Central memory CD8-positive, alpha-beta T cell (primary cell): Measurements from ENCODE around the gene SGCD.

Experiments used
- ATAC-seq: fragments of 150-1000 bp; cut with Tn5 transposase; replicated peaks from 2 replicates; pipeline ENCODE4 v1.10.0; 2022; ENCODE audit warnings: mild to moderate bottlenecking, moderate FRiP score, moderate number of reproducible peaks; ENCODE audit not compliant: poor library complexity, severe bottlenecking; ENCODE audit errors: extremely low read depth
- DNase-seq, 2 donors: peaks; one replicate each; pipeline ENCODE4 v3.0.0; 2021; ENCODE audit warnings: low spot score in 2 of 2
- H3K27ac Mint-ChIP-seq: one replicate; pipeline ENCODE4 v1.8.0; 2022; ENCODE audit warnings: low read depth, mild to moderate bottlenecking, moderate library complexity, mixed read lengths
- H3K27me3 Mint-ChIP-seq: one replicate; pipeline ENCODE4 v1.8.0; 2022; ENCODE audit warnings: mixed read lengths
- H3K36me3 Mint-ChIP-seq: one replicate; pipeline ENCODE4 v1.8.0; 2022; ENCODE audit warnings: mild to moderate bottlenecking, moderate library complexity, mixed read lengths; ENCODE audit not compliant: insufficient read depth
- H3K4me1 Mint-ChIP-seq: one replicate; pipeline ENCODE4 v1.8.0; 2022; ENCODE audit warnings: mixed read lengths
- H3K4me3 Mint-ChIP-seq: one replicate; pipeline ENCODE4 v1.8.0; 2022; ENCODE audit warnings: mild to moderate bottlenecking, moderate library complexity, mixed read lengths
- H3K9me3 Mint-ChIP-seq: one replicate; pipeline ENCODE4 v1.8.0; 2022; ENCODE audit warnings: mixed read lengths

The SGCD gene

DNA sequence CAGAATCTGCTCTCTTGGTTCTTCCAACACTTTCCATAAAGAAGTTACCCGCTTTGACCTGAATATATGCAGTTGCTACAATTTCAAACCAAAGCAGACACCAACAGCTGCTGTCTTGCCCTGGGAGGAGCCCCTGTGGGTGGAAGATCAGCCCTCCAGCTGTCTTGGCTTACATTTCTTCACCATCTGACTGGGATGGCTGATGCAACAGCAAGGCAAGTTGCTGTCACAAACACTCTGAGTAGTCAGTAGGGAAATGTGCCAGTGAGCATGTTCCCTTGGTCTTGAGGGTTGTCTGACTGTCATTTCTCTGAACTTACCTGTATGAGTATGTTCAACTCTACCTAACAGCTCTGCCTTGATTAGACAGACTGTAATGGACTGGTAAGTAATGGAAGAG is 152.9 kb downstream of the SGCD start:
- DNase-seq (no peak), ATAC-seq (no peak)
- Mint-ChIP-seq H3K9me3 (no peaks in the 10 kb centered on the region), H3K27ac (no peak overlapping the region), H3K36me3 (no peaks in the 10 kb centered on the region), H3K4me3 (no peak overlapping the region), H3K4me1 (no peaks in the 10 kb centered on the region), H3K27me3 (peaks cover 12% of the 10 kb centered on the region)

DNA sequence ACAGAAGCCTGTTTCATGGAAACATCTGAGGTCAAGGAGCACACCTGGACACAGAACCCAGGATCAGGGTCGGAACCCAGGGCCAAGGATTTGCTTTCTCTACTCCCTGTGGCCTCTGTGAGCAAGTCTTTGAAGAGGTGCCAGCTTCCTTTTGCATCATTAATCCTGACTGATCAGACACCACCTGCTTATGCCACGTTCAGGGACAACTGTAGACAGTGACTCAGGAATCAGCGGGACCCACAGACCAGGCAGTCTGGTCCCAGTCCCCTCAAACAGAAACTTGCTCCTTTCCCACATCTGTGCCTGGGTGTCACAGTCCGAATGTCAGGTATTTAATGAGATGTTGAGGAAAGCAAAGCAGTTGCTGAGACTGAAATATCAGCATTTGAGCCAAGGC is 154.8 kb downstream of the SGCD start:
- Mint-ChIP-seq H3K4me3 (no peak overlapping the region), H3K4me1 (no peaks in the 10 kb centered on the region), H3K36me3 (peaks cover 1% of the 10 kb centered on the region), H3K27ac (no peak overlapping the region), H3K9me3 (peaks cover 7% of the 10 kb centered on the region), H3K27me3 (peaks cover 12% of the 10 kb centered on the region)
- no peak for ATAC-seq
- no peak for DNase-seq

DNA sequence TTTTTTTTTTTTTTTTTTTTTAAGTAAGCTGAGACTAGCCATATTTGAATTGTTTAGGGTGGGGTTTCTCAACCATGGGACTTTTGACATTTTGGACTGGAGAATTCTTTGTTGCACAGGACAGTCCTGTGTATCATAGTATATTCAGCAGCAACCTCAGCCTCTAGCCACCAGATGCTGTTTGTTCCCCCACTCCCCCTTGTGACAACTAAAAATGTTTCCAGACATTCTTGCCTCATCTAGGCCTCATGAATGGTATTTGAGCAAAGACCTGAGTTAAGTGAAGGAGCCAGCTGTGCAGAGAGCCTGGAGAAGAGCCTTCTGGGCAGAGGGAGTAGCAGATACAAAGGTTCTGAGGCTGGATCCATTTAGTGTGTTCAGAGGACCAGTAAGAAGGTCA is 155.9 kb downstream of the SGCD start:
- Mint-ChIP-seq H3K4me3 (no peak overlapping the region), H3K36me3 (peaks cover 1% of the 10 kb centered on the region), H3K27me3 (peaks cover 12% of the 10 kb centered on the region), H3K27ac (no peak overlapping the region), H3K4me1 (no peaks in the 10 kb centered on the region), H3K9me3 (peaks cover 12% of the 10 kb centered on the region)
- ATAC-seq (no peak), DNase-seq (no peak)

DNA sequence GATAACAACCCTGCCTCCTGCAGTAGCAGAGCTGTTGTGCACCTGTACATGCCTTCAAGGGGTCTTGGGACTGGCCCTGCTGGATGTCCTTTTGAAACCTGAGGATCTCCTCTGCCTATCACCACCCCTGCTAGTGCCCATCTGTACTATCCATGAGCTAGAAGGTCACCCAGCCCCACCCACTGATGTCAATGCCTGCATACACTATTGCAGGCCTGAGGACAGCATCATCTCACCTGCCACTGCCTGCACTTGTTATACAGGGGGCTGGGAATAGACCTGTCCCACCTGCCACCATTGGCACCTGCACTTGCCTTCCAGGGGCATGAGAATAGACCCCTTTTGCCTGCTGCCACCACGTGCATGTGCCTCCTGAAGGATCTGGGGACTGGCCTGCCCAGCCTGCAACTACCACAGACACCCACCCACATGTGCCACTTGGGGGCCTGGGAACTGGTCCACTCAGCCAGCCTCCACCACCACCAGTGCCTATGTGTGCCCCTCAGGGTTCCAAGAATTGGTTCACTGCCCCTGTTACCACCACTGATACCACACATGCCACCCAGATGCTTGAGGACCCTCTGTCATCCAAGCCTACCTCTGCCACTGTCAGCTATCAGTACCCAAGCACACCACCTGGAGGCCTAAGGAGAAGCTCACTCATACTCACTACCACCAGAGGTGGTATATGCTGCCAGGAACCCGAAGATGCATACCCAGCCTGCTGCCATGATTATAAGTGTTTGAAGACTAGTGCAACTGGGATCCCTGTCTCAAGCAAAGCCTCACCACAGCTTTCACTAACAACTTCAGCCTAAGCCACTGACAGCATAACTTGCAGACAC is 159.7 kb downstream of the SGCD start:
- peaks cover 1% of the 10 kb centered on the region for H3K36me3 Mint-ChIP-seq
- ATAC-seq (no peak), DNase-seq (no peak)
- no peak overlapping the region for H3K27ac Mint-ChIP-seq
- no peaks in the 10 kb centered on the region for H3K4me1 Mint-ChIP-seq
- H3K9me3 Mint-ChIP-seq = peaks cover 17% of the 10 kb centered on the region
- H3K27me3 Mint-ChIP-seq = peaks cover under 1% of the 10 kb centered on the region
- no peak overlapping the region for H3K4me3 Mint-ChIP-seq

DNA sequence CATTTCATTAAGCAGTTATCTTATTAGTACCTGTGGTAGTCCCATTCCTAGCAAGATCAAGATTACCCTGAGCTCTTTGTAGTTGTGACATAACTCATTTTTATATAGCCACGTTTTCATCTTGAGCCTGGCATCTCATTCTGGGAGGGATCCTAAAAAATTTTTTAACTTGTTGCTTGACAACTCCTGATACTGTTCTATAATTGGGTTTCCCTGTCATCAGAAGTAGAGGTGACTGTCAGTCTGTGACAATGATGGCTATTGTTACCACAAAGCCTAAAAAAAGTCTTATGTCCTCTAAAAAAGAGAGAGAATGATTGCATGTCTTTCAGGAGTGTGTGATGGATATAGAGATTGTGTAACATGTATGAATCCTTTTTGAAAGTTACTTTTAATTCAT is 164.8 kb downstream of the SGCD start:
- ATAC-seq (no peak), DNase-seq (no peak)
- peaks cover 10% of the 10 kb centered on the region for H3K27me3 Mint-ChIP-seq
- H3K9me3 Mint-ChIP-seq = peaks cover 10% of the 10 kb centered on the region
- no peak overlapping the region for H3K27ac Mint-ChIP-seq
- no peaks in the 10 kb centered on the region for H3K4me1 Mint-ChIP-seq
- no peak overlapping the region for H3K4me3 Mint-ChIP-seq
- H3K36me3 Mint-ChIP-seq = no peaks in the 10 kb centered on the region

DNA sequence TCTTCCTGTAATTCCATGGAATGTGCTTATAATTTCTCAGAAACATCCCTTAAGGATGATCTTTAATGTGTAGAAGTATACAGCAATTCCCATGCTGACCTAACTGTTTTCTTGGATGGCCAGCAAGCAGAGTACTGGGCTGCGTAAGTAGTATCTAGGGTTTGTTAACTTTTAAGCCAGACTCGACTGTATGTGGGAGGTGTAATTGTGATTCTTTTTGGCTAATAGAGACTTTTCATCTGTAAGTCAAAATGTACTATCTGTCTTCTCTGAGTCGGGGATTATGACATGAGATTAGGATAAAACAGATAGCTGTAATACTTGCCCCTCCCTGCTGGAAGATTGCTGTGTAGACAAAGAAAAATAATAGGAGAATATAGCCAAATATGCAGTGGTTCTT is 169.3 kb downstream of the SGCD start:
- Mint-ChIP-seq H3K36me3 (no peaks in the 10 kb centered on the region), H3K27me3 (peaks cover 10% of the 10 kb centered on the region), H3K9me3 (no peaks in the 10 kb centered on the region), H3K4me1 (no peaks in the 10 kb centered on the region), H3K4me3 (no peak overlapping the region), H3K27ac (no peak overlapping the region)
- DNase-seq (no peak), ATAC-seq (no peak)

DNA sequence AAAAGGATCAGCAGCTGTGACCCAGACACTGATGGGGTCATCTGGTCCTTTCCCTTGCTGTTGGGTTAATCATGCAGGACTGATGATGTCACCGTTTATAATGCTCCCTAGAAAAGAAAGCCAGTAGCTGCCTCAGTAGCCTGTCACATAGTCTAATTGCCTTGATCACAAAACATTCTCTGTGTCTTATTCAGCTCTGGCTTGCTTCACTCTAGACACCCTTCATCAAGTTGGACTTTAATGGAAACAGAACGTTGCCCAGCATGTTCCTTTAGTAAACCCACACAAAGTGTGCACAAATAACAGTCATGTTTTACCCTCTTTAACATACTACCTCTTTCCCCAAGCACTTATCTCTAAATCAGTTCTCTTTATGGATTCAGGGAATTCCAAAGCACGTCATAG is 170.8 kb downstream of the SGCD start:
- Mint-ChIP-seq H3K27me3 (peaks cover 15% of the 10 kb centered on the region), H3K27ac (no peak overlapping the region), H3K4me1 (no peaks in the 10 kb centered on the region), H3K4me3 (no peak overlapping the region), H3K9me3 (no peaks in the 10 kb centered on the region), H3K36me3 (no peaks in the 10 kb centered on the region)
- ATAC-seq (no peak), DNase-seq (no peak)

DNA sequence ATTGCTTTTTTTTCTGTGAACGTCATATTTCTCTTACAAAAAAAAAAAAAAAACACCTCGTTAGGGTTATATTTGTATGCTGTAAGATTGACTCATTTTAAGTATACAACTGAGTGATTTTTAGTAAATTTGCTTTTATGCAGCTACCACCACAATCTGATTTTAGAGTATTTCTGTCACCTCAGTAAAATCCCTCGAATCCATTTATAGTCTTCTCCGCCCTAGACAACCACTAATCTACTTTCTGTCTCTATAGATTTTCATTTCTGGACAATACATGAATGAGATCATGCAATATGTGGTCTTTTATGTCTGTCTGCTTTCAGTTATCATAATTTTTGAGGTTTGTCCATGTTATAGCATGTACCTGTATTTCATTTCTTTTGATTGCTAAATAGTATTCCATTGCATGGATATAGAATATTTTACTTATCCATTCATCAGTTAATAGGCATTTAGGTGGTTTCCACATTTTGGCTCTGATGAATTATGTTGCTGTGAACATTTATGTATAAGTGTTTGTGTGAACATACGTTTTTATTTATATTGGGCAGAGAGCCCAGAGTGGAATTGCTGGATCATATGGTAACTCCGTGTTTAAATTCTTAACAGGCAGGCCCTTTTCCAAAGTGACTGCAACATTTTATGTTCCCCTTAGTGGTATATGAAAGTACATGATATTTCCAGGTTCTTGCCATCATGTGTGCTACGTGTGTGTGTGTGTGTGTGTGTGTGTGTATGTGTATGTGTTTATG is 171.4 kb downstream of the SGCD start:
- no peak overlapping the region for H3K4me3 Mint-ChIP-seq
- H3K27ac Mint-ChIP-seq = no peak overlapping the region
- no peaks in the 10 kb centered on the region for H3K36me3 Mint-ChIP-seq
- ATAC-seq (no peak), DNase-seq (no peak)
- H3K4me1 Mint-ChIP-seq = no peaks in the 10 kb centered on the region
- H3K9me3 Mint-ChIP-seq = no peaks in the 10 kb centered on the region
- H3K27me3 Mint-ChIP-seq = peaks cover 18% of the 10 kb centered on the region

DNA sequence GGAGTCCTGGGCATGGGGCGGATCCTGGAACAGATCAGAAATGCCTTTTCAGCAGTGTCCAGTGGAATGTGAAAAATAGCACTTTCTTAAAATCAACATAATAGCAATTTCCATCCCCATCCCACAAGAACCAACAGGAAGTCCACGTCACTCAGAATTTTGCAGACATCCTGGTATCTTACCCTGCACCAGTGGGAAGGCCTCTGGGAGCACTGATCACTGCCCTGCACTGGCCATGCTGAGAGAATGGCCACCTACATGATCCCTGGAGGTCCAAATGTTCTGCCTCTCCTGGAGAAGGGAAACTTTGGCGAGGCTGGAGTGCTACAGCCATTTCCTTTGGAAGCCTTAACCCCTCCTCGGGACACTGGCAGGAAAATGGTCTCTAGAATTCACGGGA is 173.8 kb downstream of the SGCD start:
- ATAC-seq (no peak), DNase-seq (no peak)
- Mint-ChIP-seq H3K36me3 (no peaks in the 10 kb centered on the region), H3K27ac (no peak overlapping the region), H3K27me3 (peaks cover 8% of the 10 kb centered on the region), H3K4me3 (no peak overlapping the region), H3K9me3 (no peaks in the 10 kb centered on the region), H3K4me1 (no peaks in the 10 kb centered on the region)

DNA sequence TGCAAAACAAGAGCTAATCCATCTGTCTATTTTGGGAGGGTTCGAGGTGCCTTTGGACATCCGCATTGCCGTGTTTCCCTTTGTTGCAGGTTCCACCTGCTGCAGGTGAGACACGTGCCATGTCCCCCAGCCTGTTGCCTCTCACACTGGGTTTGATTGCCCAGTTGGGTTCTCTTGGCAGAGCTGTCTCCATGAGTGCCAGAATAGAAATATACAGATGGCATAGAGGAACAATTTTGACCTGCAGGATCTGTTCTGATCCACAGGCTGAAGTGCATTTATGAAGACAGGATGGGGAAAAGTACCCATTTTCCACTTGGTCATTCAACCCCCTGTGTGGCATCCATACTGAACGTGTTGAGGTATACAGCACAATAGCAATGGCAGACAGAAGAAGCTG is 178.1 kb downstream of the SGCD start:
- Mint-ChIP-seq H3K9me3 (no peaks in the 10 kb centered on the region), H3K4me3 (no peak overlapping the region), H3K4me1 (no peaks in the 10 kb centered on the region), H3K27ac (no peak overlapping the region), H3K36me3 (no peaks in the 10 kb centered on the region), H3K27me3 (peaks cover 8% of the 10 kb centered on the region)
- ATAC-seq = no peak
- no peak for DNase-seq

DNA sequence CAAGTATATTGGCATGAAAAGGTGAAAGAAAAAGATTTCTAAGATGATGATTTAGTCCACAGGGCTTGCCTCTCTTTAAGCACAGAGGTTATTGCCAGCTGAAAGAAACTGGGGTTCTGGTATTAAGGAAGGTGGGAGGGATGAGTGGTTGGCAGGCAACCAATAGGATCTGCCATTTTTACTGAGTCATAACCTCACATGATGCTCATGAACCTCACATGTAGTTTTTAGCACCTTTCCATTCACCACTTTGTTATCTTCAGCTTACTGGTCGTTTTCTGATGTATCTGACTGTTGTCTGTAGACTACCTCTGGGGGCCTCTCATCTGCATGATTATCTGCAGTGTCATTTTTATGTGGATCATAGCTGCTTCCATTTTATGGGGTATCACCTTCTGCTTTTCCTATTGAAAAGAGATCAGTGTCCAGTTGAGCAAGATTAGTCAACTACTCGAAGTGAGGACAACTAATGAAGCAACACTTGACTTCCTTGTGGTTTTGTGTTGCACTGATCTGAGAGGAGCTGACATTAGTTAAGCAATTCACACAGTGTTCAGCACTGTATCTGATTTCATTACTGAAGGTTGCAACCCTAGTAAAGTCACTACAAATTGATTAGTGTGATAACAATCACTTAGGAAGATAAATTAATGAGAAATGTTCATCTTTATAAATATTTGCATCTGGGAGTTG is 186.3 kb downstream of the SGCD start:
- H3K9me3 Mint-ChIP-seq = peaks cover 5% of the 10 kb centered on the region
- H3K27me3 Mint-ChIP-seq = peaks cover 28% of the 10 kb centered on the region
- no peak overlapping the region for H3K4me3 Mint-ChIP-seq
- no peaks in the 10 kb centered on the region for H3K4me1 Mint-ChIP-seq
- no peaks in the 10 kb centered on the region for H3K36me3 Mint-ChIP-seq
- H3K27ac Mint-ChIP-seq = no peak overlapping the region
- ATAC-seq = no peak
- DNase-seq = no peak

DNA sequence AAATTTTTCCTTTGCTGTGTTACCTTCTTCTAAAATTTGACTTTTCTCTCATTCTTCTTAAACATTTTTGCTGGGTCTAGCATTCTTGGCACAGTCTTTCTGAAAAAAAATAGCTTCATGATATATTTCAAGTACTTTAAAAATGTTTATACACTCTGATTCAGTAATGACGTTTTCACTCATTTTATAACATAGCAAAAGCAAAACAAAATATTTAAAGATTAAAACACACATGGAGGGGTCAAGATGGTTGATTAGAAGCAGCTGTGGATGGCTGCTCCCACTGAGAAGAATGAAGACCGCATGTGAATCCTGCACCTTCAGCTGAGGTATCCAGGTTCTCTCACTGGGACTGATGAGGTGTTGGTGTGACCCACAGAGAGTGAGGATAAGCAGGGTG is 188.2 kb downstream of the SGCD start:
- no peak overlapping the region for H3K4me3 Mint-ChIP-seq
- H3K36me3 Mint-ChIP-seq = no peaks in the 10 kb centered on the region
- DNase-seq (no peak), ATAC-seq (no peak)
- H3K9me3 Mint-ChIP-seq = peaks cover 11% of the 10 kb centered on the region
- H3K4me1 Mint-ChIP-seq = no peaks in the 10 kb centered on the region
- H3K27me3 Mint-ChIP-seq = peaks cover 28% of the 10 kb centered on the region
- H3K27ac Mint-ChIP-seq = no peak overlapping the region
